Posterior vena cava (tissue), 2 donors: Measurements from ENCODE around the gene SETD6. TPM values are rescaled to one million over a fixed set of nuclear protein-coding genes. Genes with fewer than 3 reads are reported as not detected.

Experiments used
- total RNA-seq, 2 donors: library from RNA; stranded (reverse); fragmentation: NEBNext Ultra II Directional; extraction: Animal tissue kit (Norgen Biotek cat#: 25700); gene quantifications; one replicate each; pipeline ENCODE4 v1.2.1, GENCODE V29; 2021
- donor health status: DM: yes; HTN: yes; CAD: no.
- donor health status: DM: yes; HTN: yes; CAD: no.

Gene SETD6
- total RNA-seq, 2 donors from 2014 or later = 9.9 to 13.5 TPM

Other genes starting within 250 kb of the SETD6 start
- gene PRSS54, start 220.5 kb upstream of the SETD6 start, total RNA-seq = not detected
- 1 to 10 TPM; 1.6 to 2.0 TPM for gene GINS3, start 123.0 kb upstream of the SETD6 start, total RNA-seq
- 1 to 10 TPM; 5.8 to 8.6 TPM for gene NDRG4, start 15.4 kb upstream of the SETD6 start, total RNA-seq
- gene CNOT1, start 114.3 kb downstream of the SETD6 start, total RNA-seq = 100 to 1,000 TPM; 102 to 116 TPM
- 10 to 100 TPM; 13.2 to 16.2 TPM for gene SLC38A7, start 169.3 kb downstream of the SETD6 start, total RNA-seq
- 10 to 100 TPM; 37.6 to 55.5 TPM for gene GOT2, start 218.8 kb downstream of the SETD6 start, total RNA-seq